Thoracic aorta endothelial cell (primary cell): Measurements from ENCODE around the gene WFIKKN2. TPM values are rescaled to one million over a fixed set of nuclear protein-coding genes. Genes with fewer than 3 reads are reported as not detected.

Source experiments
- small RNA-seq: library from RNA; depleted of rRNA; stranded (forward); fragments of <200 nt; gene quantifications from one replicate; pipeline ENCODE3, GENCODE V24; 2012
- total RNA-seq: library from RNA; depleted of rRNA; stranded (reverse); fragments of >200 nt; gene quantifications from 2 replicates; pipeline ENCODE4 v1.2.3, GENCODE V29; 2012

Gene WFIKKN2
- not detected in 2 replicates for total RNA-seq

GRCh38 chr17:50835301-50836234 lies at the start of gene WFIKKN2:
TSS of gene WFIKKN2 (plus strand) at chr17:50835586. CDS start at chr17:50835938, 352 bp downstream.

GRCh38 chr17:50866261-50866949 lies 31.0 kb downstream of the WFIKKN2 start, which contains the start of gene TOB1:
TSS of gene TOB1 (minus strand) at chr17:50866354. CDS start at chr17:50864017, 2,337 bp downstream.

Small RNA genes lying within 50 kb of the gene (small RNA-seq; reads per million reads assigned to genes)
- not detected for gene AC005921.1

Other genes starting within 250 kb of the WFIKKN2 start
- gene ABCC3, start 200.7 kb upstream of the WFIKKN2 start, total RNA-seq, result 3.9 and 4.7 TPM in 2 replicates
- gene ANKRD40, start 127.7 kb upstream of the WFIKKN2 start, total RNA-seq, result 61.4 and 69.2 TPM in 2 replicates
- 67.0 and 68.6 TPM in 2 replicates for gene LUC7L3, start 116.0 kb upstream of the WFIKKN2 start, total RNA-seq
- not detected in 2 replicates for gene ANKRD40CL, start 68.1 kb upstream of the WFIKKN2 start, total RNA-seq
- 5.7 and 8.0 TPM in 2 replicates for gene TOB1, start 30.8 kb downstream of the WFIKKN2 start, total RNA-seq